Fibroblast of lung (primary cell): ENCODE data around the gene POLR3F.

Experiments used
- EZH2 ChIP-seq: IDR thresholded peaks from 2 replicates; pipeline ENCODE4 v1.5.1; 2012; ENCODE audit warnings: low read length, control low read depth, mild to moderate bottlenecking; ENCODE audit errors: missing control alignments
- TF ChIP-seq, protein P1 (sequence below), 2 donors: IDR thresholded peaks in 1 of 2; conservative IDR thresholded peaks in 1 of 2; 1 replicate in 1 of 2; 2 replicates in 1 of 2; pipeline ENCODE4 v1.5.1; 2011 to 2012; ENCODE audit warnings: low read length in 2 of 2, control low read depth in 1 of 2, inconsistent platforms in 1 of 2, low read depth in 1 of 2, mild to moderate bottlenecking in 1 of 2

DNA sequence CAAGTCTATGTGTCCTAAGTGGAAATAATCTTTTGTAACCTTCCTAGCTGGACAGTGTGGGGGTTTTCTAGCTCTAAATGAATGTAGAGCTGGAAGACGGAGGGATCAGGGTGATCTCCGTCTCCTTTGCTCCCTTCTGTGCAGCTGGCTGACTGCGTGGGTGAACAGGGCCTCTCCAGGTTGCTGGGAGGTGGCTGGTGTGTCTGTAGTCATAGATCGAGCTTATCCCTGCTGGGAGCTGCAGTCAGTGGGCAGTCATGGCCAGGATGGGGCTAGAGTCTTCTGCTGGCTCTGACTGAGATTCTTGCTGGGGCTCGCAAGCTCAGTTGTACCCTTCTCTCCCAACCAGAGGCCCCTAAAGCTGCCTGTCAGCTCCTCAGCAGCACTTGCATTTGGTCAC lies 46.9 kb downstream of the POLR3F start:
- TF ChIP-seq, protein P1, sequence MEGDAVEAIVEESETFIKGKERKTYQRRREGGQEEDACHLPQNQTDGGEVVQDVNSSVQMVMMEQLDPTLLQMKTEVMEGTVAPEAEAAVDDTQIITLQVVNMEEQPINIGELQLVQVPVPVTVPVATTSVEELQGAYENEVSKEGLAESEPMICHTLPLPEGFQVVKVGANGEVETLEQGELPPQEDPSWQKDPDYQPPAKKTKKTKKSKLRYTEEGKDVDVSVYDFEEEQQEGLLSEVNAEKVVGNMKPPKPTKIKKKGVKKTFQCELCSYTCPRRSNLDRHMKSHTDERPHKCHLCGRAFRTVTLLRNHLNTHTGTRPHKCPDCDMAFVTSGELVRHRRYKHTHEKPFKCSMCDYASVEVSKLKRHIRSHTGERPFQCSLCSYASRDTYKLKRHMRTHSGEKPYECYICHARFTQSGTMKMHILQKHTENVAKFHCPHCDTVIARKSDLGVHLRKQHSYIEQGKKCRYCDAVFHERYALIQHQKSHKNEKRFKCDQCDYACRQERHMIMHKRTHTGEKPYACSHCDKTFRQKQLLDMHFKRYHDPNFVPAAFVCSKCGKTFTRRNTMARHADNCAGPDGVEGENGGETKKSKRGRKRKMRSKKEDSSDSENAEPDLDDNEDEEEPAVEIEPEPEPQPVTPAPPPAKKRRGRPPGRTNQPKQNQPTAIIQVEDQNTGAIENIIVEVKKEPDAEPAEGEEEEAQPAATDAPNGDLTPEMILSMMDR (conservative IDR thresholded peaks at IDR 0.05 in 1 of 2, IDR thresholded peaks at IDR 0.05 in 1 of 2; ENCODE audit: low read depth in 1 of 2, low read length in 2 of 2), result no peak
- TF ChIP-seq EZH2, result no peak
